HFFc6 (cell line): ENCODE measurements around the gene ZDHHC22. TPM values are rescaled to one million over a fixed set of nuclear protein-coding genes. Genes with fewer than 3 reads are reported as not detected.

Source experiments
- DNase-seq: peaks from one replicate; pipeline ENCODE4 v3.0.0-alpha.2; 2018
- H3K27ac Mint-ChIP-seq: 2 replicates; pipeline ENCODE4 v1.8.0; 2020; ENCODE audit warnings: mild to moderate bottlenecking, mixed read lengths
- H3K27me3 Mint-ChIP-seq: 2 replicates; pipeline ENCODE4 v1.8.0; 2021; ENCODE audit warnings: mild to moderate bottlenecking, moderate library complexity, mixed read lengths; ENCODE audit not compliant: insufficient read depth
- H3K36me3 Mint-ChIP-seq: 2 replicates; pipeline ENCODE4 v1.8.0; 2021; ENCODE audit warnings: low read depth, mixed read lengths
- H3K4me1 Mint-ChIP-seq: 2 replicates; pipeline ENCODE4 v1.8.0; 2020; ENCODE audit warnings: low read depth, mixed read lengths
- H3K4me3 Mint-ChIP-seq: 2 replicates; pipeline ENCODE4 v1.8.0; 2020; ENCODE audit warnings: mild to moderate bottlenecking, moderate library complexity, mixed read lengths
- H3K9me3 Mint-ChIP-seq: 2 replicates; pipeline ENCODE4 v1.8.0; 2020; ENCODE audit warnings: mild to moderate bottlenecking, mixed read lengths
- total RNA-seq, 6 experiments: library from RNA; stranded (reverse); fragmentation: NEBNext Ultra II Directional; extraction: Animal tissue kit (Norgen Biotek cat#: 25700); gene quantifications; 2 replicates in 1 of 6; 3 replicates in 5 of 6; pipeline ENCODE4 v1.2.3, GENCODE V29; 2021
- TF ChIP-seq, protein P1 (sequence below): fragments of 200-600 bp; sonication (generic); IDR thresholded peaks from 2 replicates; pipeline ENCODE4 v1.5.0; 2021; ENCODE audit warnings: antibody characterized with exemption, mild to moderate bottlenecking

ZDHHC22 gene
- total RNA-seq, 6 experiments from 2014 or later: not detected

DNA sequence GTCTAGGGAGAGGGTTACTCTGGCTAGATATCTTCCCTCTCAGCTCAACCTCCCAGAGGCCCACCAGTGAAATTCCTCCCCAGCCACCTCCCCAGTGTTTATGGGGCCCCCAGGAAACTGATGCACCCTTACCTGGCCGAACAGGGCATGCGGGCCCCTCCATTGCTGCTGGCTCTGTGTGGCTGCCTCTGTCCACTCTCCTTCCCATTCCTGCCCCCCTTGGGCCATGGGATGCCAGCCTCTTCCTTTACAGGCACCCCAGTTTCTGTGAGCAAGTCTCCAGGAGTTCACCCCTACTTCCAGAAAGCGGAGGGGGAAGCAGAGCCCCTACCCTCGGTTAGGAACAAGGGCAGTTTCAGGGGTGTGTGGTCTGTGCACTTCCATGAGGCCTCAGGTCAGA is 19.4 kb upstream of the ZDHHC22 start:
- DNase-seq: no peak
- Mint-ChIP-seq H3K27me3 (peaks cover 18% of the 10 kb centered on the region), H3K4me3 (no peak overlapping the region), H3K9me3 (no peaks in the 10 kb centered on the region), H3K4me1 (peaks cover 15% of the 10 kb centered on the region), H3K36me3 (no peaks in the 10 kb centered on the region), H3K27ac (no peak overlapping the region)
- TF ChIP-seq, protein P1, sequence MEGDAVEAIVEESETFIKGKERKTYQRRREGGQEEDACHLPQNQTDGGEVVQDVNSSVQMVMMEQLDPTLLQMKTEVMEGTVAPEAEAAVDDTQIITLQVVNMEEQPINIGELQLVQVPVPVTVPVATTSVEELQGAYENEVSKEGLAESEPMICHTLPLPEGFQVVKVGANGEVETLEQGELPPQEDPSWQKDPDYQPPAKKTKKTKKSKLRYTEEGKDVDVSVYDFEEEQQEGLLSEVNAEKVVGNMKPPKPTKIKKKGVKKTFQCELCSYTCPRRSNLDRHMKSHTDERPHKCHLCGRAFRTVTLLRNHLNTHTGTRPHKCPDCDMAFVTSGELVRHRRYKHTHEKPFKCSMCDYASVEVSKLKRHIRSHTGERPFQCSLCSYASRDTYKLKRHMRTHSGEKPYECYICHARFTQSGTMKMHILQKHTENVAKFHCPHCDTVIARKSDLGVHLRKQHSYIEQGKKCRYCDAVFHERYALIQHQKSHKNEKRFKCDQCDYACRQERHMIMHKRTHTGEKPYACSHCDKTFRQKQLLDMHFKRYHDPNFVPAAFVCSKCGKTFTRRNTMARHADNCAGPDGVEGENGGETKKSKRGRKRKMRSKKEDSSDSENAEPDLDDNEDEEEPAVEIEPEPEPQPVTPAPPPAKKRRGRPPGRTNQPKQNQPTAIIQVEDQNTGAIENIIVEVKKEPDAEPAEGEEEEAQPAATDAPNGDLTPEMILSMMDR: no peak

DNA sequence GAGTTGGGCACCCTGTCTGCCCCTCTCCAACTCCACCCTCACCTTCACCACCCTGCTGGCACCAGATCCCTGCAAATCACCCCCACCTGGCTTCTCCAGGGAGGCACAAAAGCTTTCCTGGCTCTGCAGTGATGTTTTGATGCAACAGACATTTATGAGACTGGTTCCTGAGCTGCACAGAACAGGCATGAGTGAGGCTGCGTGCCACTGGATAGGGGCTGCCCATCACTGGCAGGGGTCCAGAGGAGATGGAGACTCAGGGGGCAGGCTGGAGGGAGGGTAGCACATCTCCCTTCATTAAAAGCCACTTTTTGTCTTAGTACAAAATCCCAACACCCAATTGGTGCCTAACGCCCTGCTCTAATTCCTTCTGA is 17.3 kb upstream of the ZDHHC22 start:
- Mint-ChIP-seq H3K4me1 (peaks cover 15% of the 10 kb centered on the region), H3K27ac (no peak overlapping the region), H3K9me3 (no peaks in the 10 kb centered on the region), H3K36me3 (no peaks in the 10 kb centered on the region), H3K4me3 (peak overlapping the region; percentile 61), H3K27me3 (peaks cover 28% of the 10 kb centered on the region)
- TF ChIP-seq, protein P1: no peak
- no peak for DNase-seq

DNA sequence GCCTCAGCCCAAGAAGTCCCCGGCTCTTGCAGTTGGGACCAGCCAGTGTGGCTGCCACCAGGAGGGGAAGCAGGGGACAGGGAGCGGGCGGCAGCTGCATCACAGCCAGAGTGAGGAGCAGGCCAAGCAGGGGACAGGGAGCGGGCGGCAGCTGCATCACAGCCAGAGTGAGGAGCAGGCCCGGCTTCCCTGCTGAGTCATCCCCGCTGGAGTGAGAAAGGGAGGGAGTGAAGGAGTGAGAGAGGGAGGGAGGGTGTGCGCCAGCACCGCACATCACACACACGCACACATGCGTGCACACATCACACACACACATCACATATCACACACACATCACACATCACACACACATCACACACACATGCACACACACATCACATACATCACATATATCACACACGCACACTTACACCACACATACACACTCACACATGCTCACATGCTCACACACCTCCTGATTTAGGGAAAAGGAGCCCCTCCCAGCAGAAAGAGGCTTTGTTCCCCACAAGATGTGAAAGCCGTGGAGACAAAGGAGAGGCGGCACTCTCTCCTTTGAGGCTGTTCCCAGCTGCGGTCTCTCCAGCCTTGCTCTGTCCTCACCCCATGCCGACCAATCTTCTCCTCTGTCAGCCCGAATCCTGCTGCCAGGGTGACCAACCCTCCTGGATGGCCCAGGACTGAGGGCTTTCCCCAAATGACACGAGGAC is 16.7 kb upstream of the ZDHHC22 start:
- Mint-ChIP-seq H3K36me3 (no peaks in the 10 kb centered on the region), H3K27me3 (peaks cover 30% of the 10 kb centered on the region), H3K4me3 (peak overlapping the region; percentile 61), H3K27ac (peak overlapping the region; percentile 57), H3K4me1 (peaks cover 15% of the 10 kb centered on the region), H3K9me3 (no peaks in the 10 kb centered on the region)
- DNase-seq: peak; percentile 57
- TF ChIP-seq, protein P1: no peak

DNA sequence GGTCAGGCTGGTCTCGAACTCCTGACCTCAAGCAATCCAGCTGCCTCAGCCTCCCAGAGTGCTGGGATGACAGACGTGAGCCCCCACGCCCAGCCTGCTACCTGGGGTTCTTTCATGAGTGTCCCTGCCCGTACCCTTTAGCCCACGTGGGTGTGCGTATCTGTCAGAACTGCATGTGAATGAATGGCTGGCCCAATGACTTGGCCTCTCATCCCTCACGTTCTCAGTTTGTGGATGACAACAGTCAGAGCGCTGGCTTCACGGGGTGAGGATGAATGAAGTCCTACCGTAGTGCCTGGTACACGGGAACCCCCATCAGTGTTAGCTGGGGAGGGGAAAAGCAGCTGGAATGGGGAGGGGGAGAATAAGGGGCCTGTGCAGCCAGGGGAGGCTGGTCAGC is 16.1 kb upstream of the ZDHHC22 start:
- Mint-ChIP-seq H3K36me3 (no peaks in the 10 kb centered on the region), H3K4me3 (0 out of 2 replicates have a peak overlapping the region, but pooled peaks have one; percentile 61), H3K4me1 (peaks cover 15% of the 10 kb centered on the region), H3K27ac (peak overlapping the region; percentile 57), H3K27me3 (peaks cover 31% of the 10 kb centered on the region), H3K9me3 (no peaks in the 10 kb centered on the region)
- DNase-seq: no peak
- TF ChIP-seq, protein P1: no peak

DNA sequence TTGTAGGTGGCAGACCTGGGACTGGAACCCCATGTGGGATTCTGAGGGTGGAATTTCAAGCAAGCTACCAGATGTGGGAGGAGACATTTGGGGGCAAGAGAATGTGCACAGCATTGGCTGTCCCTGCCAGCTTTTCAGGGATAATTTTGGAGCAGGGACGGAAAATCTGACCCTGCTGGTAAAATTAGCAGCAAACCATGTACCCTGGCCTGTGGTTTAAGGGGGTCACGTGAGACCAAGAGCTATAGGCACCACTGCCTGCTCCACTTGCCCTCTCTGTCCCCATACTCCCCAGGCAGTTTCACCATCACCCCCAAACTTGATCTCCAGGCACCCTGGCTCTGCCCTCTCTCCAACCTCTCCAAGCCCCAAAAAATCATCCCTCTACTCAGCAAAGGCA is 13.5 kb upstream of the ZDHHC22 start:
- no peaks in the 10 kb centered on the region for H3K9me3 Mint-ChIP-seq
- no peak for DNase-seq
- peaks cover 24% of the 10 kb centered on the region for H3K27me3 Mint-ChIP-seq
- H3K36me3 Mint-ChIP-seq: no peaks in the 10 kb centered on the region
- TF ChIP-seq, protein P1: no peak
- H3K4me1 Mint-ChIP-seq: peaks cover 15% of the 10 kb centered on the region
- no peak overlapping the region for H3K4me3 Mint-ChIP-seq
- no peak overlapping the region for H3K27ac Mint-ChIP-seq
